HCT116 (cell line): ENCODE data around the gene ARHGEF37. TPM values are rescaled to one million over a fixed set of nuclear protein-coding genes. Genes with fewer than 3 reads are reported as not detected.

Experiments used
- ATAC-seq: fragments of 200-7000 bp; cut with Tn5 transposase; 2 replicates; pipeline ENCODE4 v1.9.1; 2020; ENCODE audit warnings: mild to moderate bottlenecking, moderate library complexity
- BruUV-seq: library from RNA; stranded (reverse); fragments of 400-500 nt; replicated peaks from 2 replicates; lab custom pipeline; 2021; lab: Mats Ljungman, UMichigan
- CTCF ChIA-PET: fragments of 300-600 bp; sonication (Branson Sonifier 250); formaldehyde crosslinking; loops from one replicate; lab custom pipeline; 2021; ENCODE audit warnings: antibody characterized with exemption; lab: Charles Lee
- POLR2A ChIA-PET: fragments of 300-600, 350-600 bp; sonication (Branson Sonifier 250); formaldehyde crosslinking; loops from one replicate; lab custom pipeline; 2021; ENCODE audit warnings: antibody characterized with exemption; lab: Charles Lee
- RAD21 ChIA-PET, 2 experiments: fragments of 300-600 bp; sonication (Branson Sonifier 250); formaldehyde crosslinking; loops; one replicate each; lab custom pipeline; 2023; ENCODE audit warnings: low total read pairs in 2 of 2; ENCODE audit not compliant: uncharacterized antibody in 2 of 2, unreplicated experiment in 2 of 2, low non-redundant PET in 1 of 2; lab: Charles Lee
- DNase-seq: peaks from one replicate; pipeline ENCODE4 v3.0.0-alpha.2; 2010; ENCODE audit warnings: low read depth, low spot score
- H2AFZ ChIP-seq: fragments of 200-600 bp; shearing (Covaris generic), sonication (generic); 2 replicates; pipeline ENCODE4 v1.6.1; 2017; ENCODE audit warnings: low read depth, mixed run types, mixed read lengths, antibody characterized with exemption, low read length; ENCODE audit not compliant: poor library complexity, severe bottlenecking
- H3K27ac ChIP-seq: 2 replicates; pipeline ENCODE4 v1.5.1; 2012; ENCODE audit warnings: low read depth, low read length
- H3K27me3 ChIP-seq: fragments of 200-600 bp; sonication (generic); 2 replicates; pipeline ENCODE4 v1.6.1; 2016; ENCODE audit warnings: mixed run types, low read length, mixed read lengths; ENCODE audit not compliant: insufficient read depth
- H3K36me3 ChIP-seq, 2 experiments: fragments of 200-500 bp in 1 of 2; fragments of 200-600 bp in 1 of 2; sonication (Bioruptor generic) in 1 of 2; sonication (generic) in 1 of 2; 2 replicates each; pipeline versions ENCODE4 v1.5.1 to v1.6.1; 2014 to 2016; ENCODE audit warnings: low read length in 2 of 2, inconsistent platforms in 1 of 2, mixed read lengths in 1 of 2, mixed run types in 1 of 2; ENCODE audit not compliant: insufficient read depth in 2 of 2, control insufficient read depth in 1 of 2
- H3K4me1 ChIP-seq, 2 experiments: fragments of 200-600 bp in 1 of 2; sonication (generic) in 1 of 2; 2 replicates each; pipeline versions ENCODE4 v1.5.1 to v1.6.1; 2012 to 2017; ENCODE audit warnings: low read length in 2 of 2, inconsistent platforms in 1 of 2, mild to moderate bottlenecking in 1 of 2, mixed read lengths in 1 of 2, mixed run types in 1 of 2, moderate library complexity in 1 of 2; ENCODE audit not compliant: insufficient read depth in 2 of 2, control insufficient read depth in 1 of 2
- H3K4me2 ChIP-seq: fragments of 200-600 bp; sonication (generic); 2 replicates; pipeline ENCODE4 v1.6.1; 2017; ENCODE audit warnings: mixed run types, low read length, mixed read lengths
- H3K4me3 ChIP-seq, 2 experiments: fragments of 200-600 bp in 1 of 2; sonication (generic) in 1 of 2; replicated peaks in 1 of 2; 2 replicates each; pipeline ENCODE4 v1.5.1; 2011 to 2016; ENCODE audit warnings: low read length in 2 of 2, control low read depth in 1 of 2, low read depth in 1 of 2, mild to moderate bottlenecking in 1 of 2, mixed read lengths in 1 of 2, mixed run types in 1 of 2
- H3K79me2 ChIP-seq: fragments of 200-600 bp; sonication (generic); 2 replicates; pipeline ENCODE4 v1.6.1; 2017; ENCODE audit warnings: mild to moderate bottlenecking, mixed run types, low read length, moderate library complexity, mixed read lengths; ENCODE audit not compliant: insufficient read depth
- H3K9ac ChIP-seq: fragments of 200-600 bp; sonication (generic); 2 replicates; pipeline ENCODE4 v1.6.1; 2016; ENCODE audit warnings: low read length, mixed read lengths
- H3K9me2 ChIP-seq: fragments of 200-600 bp; sonication (generic), shearing (Covaris generic); 2 replicates; pipeline ENCODE4 v1.6.1; 2017; ENCODE audit warnings: mixed run types, mild to moderate bottlenecking, moderate library complexity; ENCODE audit not compliant: insufficient read depth
- H3K9me3 ChIP-seq, 2 experiments: fragments of 200-500 bp in 1 of 2; fragments of 200-600 bp in 1 of 2; sonication (Bioruptor generic) in 1 of 2; sonication (generic) in 1 of 2; 2 replicates each; pipeline ENCODE4 v1.6.1; 2014 to 2017; ENCODE audit warnings: low read length in 2 of 2, mixed read lengths in 2 of 2, inconsistent platforms in 1 of 2, low read depth in 1 of 2, mild to moderate bottlenecking in 1 of 2, mixed run types in 1 of 2, moderate library complexity in 1 of 2; ENCODE audit not compliant: control insufficient read depth in 1 of 2, insufficient read depth in 1 of 2
- H4K20me1 ChIP-seq: fragments of 200-600 bp; sonication (generic), shearing (Covaris generic); 2 replicates; pipeline ENCODE4 v1.6.1; 2017; ENCODE audit warnings: mixed run types, mild to moderate bottlenecking, moderate library complexity; ENCODE audit not compliant: insufficient read depth
- CTCF ChIP-seq, 3 experiments: fragments of 200-600 bp in 1 of 3; sonication (generic) in 1 of 3; IDR thresholded peaks in 2 of 3; conservative IDR thresholded peaks in 1 of 3; 2 replicates each; pipeline ENCODE4 v1.5.1; 2012 to 2017; ENCODE audit warnings: low read depth in 2 of 3, low read length in 2 of 3, antibody characterized with exemption in 1 of 3, borderline replicate concordance in 1 of 3, control low read depth in 1 of 3, mild to moderate bottlenecking in 1 of 3, mixed read lengths in 1 of 3, mixed run types in 1 of 3, moderate library complexity in 1 of 3; ENCODE audit not compliant: insufficient read depth in 1 of 3
- EGR1 ChIP-seq: IDR thresholded peaks from 2 replicates; pipeline ENCODE4 v1.6.1; 2012; ENCODE audit warnings: low read depth
- EZH2 ChIP-seq: fragments of 200-600 bp; sonication (generic); IDR thresholded peaks from 2 replicates; pipeline ENCODE4 v1.6.1; 2017; ENCODE audit warnings: antibody characterized with exemption, mixed run types
- EZH2phosphoT487 ChIP-seq: fragments of 200-600 bp; IDR thresholded peaks from 2 replicates; pipeline ENCODE4 v1.6.1; 2018; ENCODE audit warnings: antibody characterized with exemption, borderline replicate concordance
- JUND ChIP-seq: IDR thresholded peaks from 2 replicates; pipeline ENCODE4 v1.6.1; 2012
- POLR2A ChIP-seq: IDR thresholded peaks from 2 replicates; pipeline ENCODE4 v1.7.0; 2011; ENCODE audit warnings: borderline replicate concordance; ENCODE audit not compliant: insufficient read depth, insufficient read length; ENCODE audit errors: extremely low read depth
- POLR2AphosphoS5 ChIP-seq: IDR thresholded peaks from 2 replicates; pipeline ENCODE4 v1.6.1; 2011; ENCODE audit warnings: mild to moderate bottlenecking, low read depth, low read length, moderate library complexity
- REST ChIP-seq: IDR thresholded peaks from 2 replicates; pipeline ENCODE4 v1.6.1; 2012; ENCODE audit warnings: low read depth
- SIN3A ChIP-seq: IDR thresholded peaks from 2 replicates; pipeline ENCODE4 v1.6.1; 2012; ENCODE audit warnings: low read depth
- SP1 ChIP-seq: IDR thresholded peaks from 2 replicates; pipeline ENCODE4 v1.6.1; 2012; ENCODE audit warnings: low read depth
- TCF7L2 ChIP-seq: IDR thresholded peaks from 2 replicates; pipeline ENCODE4 v1.7.0; 2011; ENCODE audit warnings: borderline replicate concordance, inconsistent platforms; ENCODE audit not compliant: insufficient read depth, insufficient read length; ENCODE audit errors: extremely low read depth
- ZFX ChIP-seq: fragments of 450-650 bp; IDR thresholded peaks from 2 replicates; pipeline ENCODE4 v1.6.1; 2017
- ZNF274 ChIP-seq: fragments of 200-500 bp; sonication (Bioruptor generic); IDR thresholded peaks from 2 replicates; pipeline ENCODE4 v1.6.1; 2014; ENCODE audit warnings: mild to moderate bottlenecking, low read depth, low read length, inconsistent platforms
- intact Hi-C: fragments of 100-400 bp; cut with micrococcal nuclease; formaldehyde crosslinking; loops from 2 replicates; pipeline ENCODE4 v1.10.0; 2022
- total RNA-seq: library from RNA; stranded (reverse); gene quantifications from one replicate; pipeline ENCODE4 v1.2.1, GENCODE V29; 2021; ENCODE audit not compliant: unreplicated experiment

The ARHGEF37 gene
- total RNA-seq, 1 experiment from 2014 or later: 7.0 TPM

- H3K4me1 ChIP-seq: peaks cover 31 to 47% of the 10 kb centered on the region in 2 experiments
- no peaks in the 10 kb centered on the region for H3K79me2 ChIP-seq
- CTCF ChIA-PET: interaction anchor here (1.3 kb wide), 1 partner anchor 15 kb away, joined by 4 read pairs; no protein-coding TSS in a partner anchor
- no peak overlapping the region for H3K4me3 ChIP-seq
- TF ChIP-seq ZNF274 (no peak), ZFX (no peak), EGR1 (no peak), TCF7L2 (no peak), SP1 (peak; percentile 17; the same call in 1 of the 2 replicates)
- peak overlapping the region; percentile 61 for H3K4me2 ChIP-seq
- peak overlapping the region; percentile 20; the same call in 1 of the 2 replicates for H3K27ac ChIP-seq
- H3K9me3 ChIP-seq: no peaks in the 10 kb centered on the region
- H2AFZ ChIP-seq: no peak overlapping the region
- H3K36me3 ChIP-seq: no peaks in the 10 kb centered on the region
- POLR2A ChIA-PET: no interaction called here
- H4K20me1 ChIP-seq: no peaks in the 10 kb centered on the region
- peak overlapping the region; percentile 31 for H3K9ac ChIP-seq
- no peaks in the 10 kb centered on the region for H3K9me2 ChIP-seq
- ATAC-seq: peak; percentile 41
- RAD21 ChIA-PET: no interaction called here
- no peak for DNase-seq
- intact Hi-C loops: no loop called here
- BruUV-seq: no TSS peak
- H3K27me3 ChIP-seq: no peaks in the 10 kb centered on the region
Observed at GRCh38 chr5:149603210-149603609, 21.9 kb downstream of the ARHGEF37 start.

GRCh38 chr5:149603920-149604319, 22.6 kb downstream of the ARHGEF37 start:
- Histone ChIP-seq H3K79me2 (no peaks in the 10 kb centered on the region), H3K36me3 (no peaks in the 10 kb centered on the region), H3K9me3 (no peaks in the 10 kb centered on the region), H3K4me2 (peak overlapping the region; percentile 61), H3K9me2 (no peaks in the 10 kb centered on the region), H4K20me1 (no peaks in the 10 kb centered on the region), H2AFZ (peak overlapping the region; percentile 79), H3K4me1 (peaks cover 31 to 54% of the 10 kb centered on the region in 2 experiments), H3K9ac (peak overlapping the region; percentile 31), H3K4me3 (no peak overlapping the region), H3K27me3 (no peaks in the 10 kb centered on the region), H3K27ac (peak overlapping the region; percentile 20; the same call in 1 of the 2 replicates)
- CTCF ChIA-PET: interaction anchor here (1.3 kb wide), 1 partner anchor 14 kb away, joined by 4 read pairs; no protein-coding TSS in a partner anchor
- intact Hi-C loops: no loop called here
- ATAC-seq: no peak
- RAD21 ChIA-PET: no interaction called here
- DNase-seq: no peak
- POLR2A ChIA-PET: no interaction called here
- no TSS peak for BruUV-seq
- TF ChIP-seq REST (no peak), POLR2AphosphoS5 (no peak), EZH2phosphoT487 (no peak), EZH2 (no peak), EGR1 (no peak), ZNF274 (no peak), POLR2A (no peak), JUND (no peak), CTCF (IDR thresholded peaks at IDR 0.05 in 2 of 3, conservative IDR thresholded peaks at IDR 0.05 in 1 of 3; ENCODE audit: borderline replicate concordance in 1 of 3, insufficient read depth in 1 of 3, low read depth in 2 of 3, low read length in 2 of 3) (no peak), SIN3A (no peak)
